D721Med (cell line): ENCODE measurements around the gene PDE6B.

ENCODE experiments used
- DNase-seq: peaks from one replicate; pipeline ENCODE4 v3.0.0; 2011; ENCODE audit warnings: low spot score; ENCODE audit not compliant: insufficient read length
- FAIRE-seq: peaks from 2 replicates; lab custom pipeline; 2011; peaks lifted over from hg19 to GRCh38; lab: Jason Lieb, UNC
- TF ChIP-seq, protein P1 (sequence below): IDR thresholded peaks from 2 replicates; pipeline ENCODE4 v1.5.1; 2012; ENCODE audit warnings: mild to moderate bottlenecking, control low read depth; ENCODE audit not compliant: insufficient read depth; ENCODE audit errors: missing control alignments

PDE6B gene

DNA sequence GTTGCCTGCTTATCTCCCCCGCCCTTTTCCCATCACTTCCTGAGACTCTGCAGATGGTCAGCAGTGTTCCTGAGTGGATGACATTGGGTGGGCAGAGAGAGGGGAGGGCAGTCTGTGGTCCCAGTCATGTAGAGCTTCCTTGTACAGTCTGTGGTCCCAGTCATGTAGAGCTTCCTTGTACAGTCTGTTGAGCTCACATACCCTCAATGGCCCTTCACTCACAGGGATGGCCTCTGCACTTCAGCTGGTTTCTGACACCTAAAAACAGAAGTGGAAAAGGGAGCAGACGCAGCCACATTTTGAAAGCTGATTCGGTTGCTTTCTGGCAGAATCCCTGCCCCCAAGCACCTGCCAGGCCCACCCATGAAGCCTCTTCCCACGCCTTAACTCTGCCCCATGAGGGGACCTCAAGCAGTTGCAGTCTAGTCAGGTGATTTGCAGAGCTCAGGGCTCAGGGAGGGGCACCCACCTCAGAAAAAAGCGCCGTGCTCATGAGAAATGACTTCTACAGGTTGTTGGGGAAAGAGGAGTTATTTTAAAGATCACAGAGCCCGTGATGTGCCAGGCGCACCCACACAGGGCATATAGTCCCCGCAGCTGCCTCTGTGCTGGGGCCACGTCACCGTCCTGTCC is 45.7 kb upstream of the PDE6B start:
- TF ChIP-seq, protein P1, sequence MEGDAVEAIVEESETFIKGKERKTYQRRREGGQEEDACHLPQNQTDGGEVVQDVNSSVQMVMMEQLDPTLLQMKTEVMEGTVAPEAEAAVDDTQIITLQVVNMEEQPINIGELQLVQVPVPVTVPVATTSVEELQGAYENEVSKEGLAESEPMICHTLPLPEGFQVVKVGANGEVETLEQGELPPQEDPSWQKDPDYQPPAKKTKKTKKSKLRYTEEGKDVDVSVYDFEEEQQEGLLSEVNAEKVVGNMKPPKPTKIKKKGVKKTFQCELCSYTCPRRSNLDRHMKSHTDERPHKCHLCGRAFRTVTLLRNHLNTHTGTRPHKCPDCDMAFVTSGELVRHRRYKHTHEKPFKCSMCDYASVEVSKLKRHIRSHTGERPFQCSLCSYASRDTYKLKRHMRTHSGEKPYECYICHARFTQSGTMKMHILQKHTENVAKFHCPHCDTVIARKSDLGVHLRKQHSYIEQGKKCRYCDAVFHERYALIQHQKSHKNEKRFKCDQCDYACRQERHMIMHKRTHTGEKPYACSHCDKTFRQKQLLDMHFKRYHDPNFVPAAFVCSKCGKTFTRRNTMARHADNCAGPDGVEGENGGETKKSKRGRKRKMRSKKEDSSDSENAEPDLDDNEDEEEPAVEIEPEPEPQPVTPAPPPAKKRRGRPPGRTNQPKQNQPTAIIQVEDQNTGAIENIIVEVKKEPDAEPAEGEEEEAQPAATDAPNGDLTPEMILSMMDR: no peak
- DNase-seq (no peak), FAIRE-seq (no peak)

DNA sequence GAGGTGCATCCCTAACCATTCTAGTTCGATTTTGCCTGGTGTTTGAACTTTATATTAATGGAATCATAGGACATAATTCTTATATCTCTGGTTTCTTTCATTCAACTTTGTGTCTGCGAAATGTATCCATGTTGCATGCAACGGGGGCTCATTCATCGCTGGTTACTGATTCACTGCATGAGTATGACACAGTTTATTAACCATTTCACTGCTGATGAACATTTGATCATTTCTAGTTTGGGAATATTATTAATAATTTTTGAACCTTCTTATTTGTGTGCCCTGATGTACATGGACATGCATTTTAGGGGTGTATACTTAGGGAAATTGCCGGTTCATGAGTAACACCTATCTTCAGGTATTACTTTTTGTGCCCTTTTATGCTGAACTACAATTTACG is 44.2 kb upstream of the PDE6B start:
- FAIRE-seq (no peak), DNase-seq (no peak)
- TF ChIP-seq, protein P1: no peak

DNA sequence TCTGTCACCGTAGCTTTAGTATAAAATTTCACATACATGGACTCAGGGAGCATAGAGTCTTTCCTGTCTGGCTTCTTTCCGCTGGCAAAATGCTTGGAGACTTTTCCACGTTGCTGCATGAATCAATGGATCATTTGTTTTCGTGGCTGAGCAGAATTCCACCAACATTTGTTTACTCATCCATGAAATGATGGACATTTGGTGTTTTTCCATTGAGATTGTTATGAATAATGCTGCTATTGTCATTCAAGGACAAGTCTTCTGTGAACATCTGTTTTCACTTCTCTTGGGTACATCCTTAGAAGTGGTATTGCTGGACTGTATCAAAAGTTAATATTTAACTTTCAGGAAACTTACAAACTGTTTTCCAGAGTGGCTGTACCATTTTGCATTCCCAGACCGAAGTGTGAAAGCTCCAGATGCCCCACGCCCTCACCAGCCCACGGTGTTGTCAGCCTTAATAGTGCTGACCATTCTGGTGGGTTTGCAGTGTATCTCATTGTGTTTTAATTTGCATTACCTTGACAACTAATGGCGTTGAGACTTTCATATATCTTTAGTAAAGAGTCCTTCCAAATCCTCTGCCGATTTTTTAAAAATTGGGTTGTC is 43.5 kb upstream of the PDE6B start:
- TF ChIP-seq, protein P1: no peak
- DNase-seq (no peak), FAIRE-seq (peak; percentile 21)

DNA sequence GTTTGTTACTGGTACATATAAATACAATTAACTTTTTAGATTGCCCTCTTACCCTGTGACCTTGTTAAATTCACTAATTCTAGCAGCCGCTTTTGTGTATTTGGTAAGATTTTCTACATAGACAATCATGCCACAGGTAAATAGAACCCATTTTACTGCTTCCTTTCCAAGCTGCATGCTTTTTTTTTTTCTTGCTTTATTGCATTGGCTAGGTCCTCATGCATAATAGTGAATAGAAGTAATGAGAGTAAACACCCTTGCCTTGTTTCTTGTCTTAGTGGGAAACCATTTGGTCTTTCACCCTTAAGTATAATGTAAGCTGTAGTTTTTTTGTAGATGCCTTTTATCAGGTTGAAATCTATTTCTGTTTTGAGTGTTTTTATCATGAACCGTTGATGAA is 41.6 kb upstream of the PDE6B start:
- DNase-seq: no peak
- no peak for FAIRE-seq
- TF ChIP-seq, protein P1: no peak

DNA sequence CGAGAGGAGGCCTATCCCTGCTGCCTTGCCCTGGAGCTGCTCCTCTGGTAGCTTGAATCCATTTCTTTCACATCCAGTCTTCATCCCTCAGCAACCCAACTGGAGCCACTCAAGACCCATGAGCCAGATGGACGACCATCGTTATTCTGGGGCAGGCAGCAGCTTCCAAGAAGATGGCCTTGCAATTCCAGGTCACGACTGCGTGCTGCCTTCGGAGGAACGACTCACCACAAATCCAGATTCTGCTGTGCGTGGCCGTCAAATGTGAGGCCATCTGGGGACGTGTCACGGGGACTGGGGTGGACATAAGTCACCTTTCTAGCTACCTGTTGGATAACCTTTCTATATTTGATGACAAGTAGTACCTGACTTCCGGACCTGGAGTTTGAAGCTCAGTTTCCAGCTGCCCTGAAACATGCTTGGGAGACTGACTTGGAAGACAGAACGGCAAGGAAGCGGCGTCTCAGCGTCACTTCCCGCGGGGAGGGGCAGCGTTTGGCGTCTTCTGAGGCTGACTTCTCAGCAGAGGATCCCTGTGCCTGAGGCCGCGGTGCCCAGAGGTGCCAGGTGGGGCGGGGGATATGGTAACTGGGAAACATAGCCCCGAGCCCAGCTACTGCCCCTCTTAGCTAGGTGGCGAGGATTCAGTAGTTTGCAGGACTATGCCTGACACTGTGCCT is 37.6 kb upstream of the PDE6B start:
- TF ChIP-seq, protein P1: no peak
- FAIRE-seq: no peak

DNA sequence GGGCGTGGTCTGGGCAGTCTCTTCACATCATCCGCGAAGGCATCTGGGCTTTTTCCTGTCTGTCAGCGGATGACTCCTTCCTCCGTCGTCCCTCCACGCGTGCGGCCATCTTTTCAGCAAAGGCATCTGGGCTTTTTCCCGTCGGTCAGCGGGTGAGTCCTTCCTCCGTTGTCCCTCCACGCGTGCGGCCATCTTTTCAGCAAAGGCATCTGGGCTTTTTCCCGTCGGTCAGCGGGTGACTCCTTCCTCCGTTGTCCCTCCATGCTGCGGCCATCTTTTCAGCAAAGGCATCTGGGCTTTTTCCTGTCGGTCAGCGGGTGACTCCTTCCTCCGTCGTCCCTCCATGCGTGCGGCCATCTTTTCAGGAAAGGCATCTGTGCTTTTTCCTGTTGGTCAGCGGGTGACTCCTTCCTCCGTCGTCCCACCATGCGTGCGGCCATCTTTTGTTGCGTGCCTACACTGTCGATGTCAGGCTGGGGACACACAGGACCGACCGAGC is 37.0 kb upstream of the PDE6B start:
- no peak for DNase-seq
- no peak for FAIRE-seq

More for the DNA sequence above, 37.6 kb upstream of the PDE6B start:
- no peak for DNase-seq

More for the DNA sequence above, 37.0 kb upstream of the PDE6B start:
- TF ChIP-seq, protein P1: no peak
